Measurements from ENCODE around the gene F2RL1.
"Not testable (repeated sequence)": the region's sequence is repeated elsewhere in the genome, so short reads cannot be mapped to it uniquely, and the experiment has no call there.

The F2RL1 gene

DNA sequence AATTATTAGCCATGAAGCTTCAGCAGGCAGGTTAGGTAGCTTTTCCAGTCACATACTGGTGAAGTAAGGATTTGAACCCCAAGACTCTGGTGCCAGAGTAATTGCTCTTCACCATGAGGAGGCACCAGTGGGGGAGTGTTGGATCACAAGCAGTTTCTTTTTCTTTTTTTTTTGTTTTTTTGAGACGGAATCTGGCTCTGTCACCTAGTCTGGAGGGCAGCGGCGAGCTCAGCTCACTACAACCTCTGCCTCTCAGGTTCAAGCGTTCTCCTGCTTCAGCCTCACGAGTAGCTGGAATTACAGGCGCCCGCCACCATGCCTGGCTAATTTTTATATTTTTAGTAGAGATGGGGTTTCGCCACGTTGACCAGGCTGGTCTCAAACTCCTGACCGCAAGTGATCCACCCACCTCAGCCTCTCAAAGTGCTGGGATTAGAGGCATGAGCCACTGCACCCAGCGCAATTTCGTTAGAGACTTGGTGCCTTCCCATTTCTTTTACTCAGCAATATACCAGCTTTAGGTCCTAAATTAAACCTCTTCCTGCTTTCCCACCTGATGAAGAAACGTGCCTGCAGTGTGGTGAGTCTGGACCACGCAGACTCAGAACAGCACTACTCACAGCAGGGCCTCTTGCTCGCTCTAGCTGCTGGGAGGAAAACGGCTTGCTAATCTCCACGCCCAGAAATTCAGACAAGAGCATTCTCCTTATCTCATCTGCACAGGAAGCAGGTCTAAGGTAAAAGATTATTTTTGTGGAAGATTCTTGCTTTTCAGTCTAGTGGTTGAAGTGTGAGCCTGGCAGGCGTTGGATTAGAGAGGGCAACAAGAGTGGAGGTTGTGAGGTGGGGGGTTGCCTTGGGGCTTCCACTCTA is 30.8 kb downstream of the F2RL1 start, which contains the start of gene S100Z:
TSS of gene S100Z (plus strand) at position 596 of the 873 bp plus-strand sequence. CDS start 25,346 bp downstream, outside the sequence.
- DNase-seq (ENCODE audit: low read depth, low spot score) = no peak

- no peak for DNase-seq (ENCODE audit: low read depth, low spot score)
These were observed 31.8 kb downstream of the F2RL1 start for GRCh38 chr5:76850543-76851145.

- no peak for DNase-seq (ENCODE audit: low read depth, low spot score)
These were observed 33.0 kb downstream of the F2RL1 start for GRCh38 chr5:76851728-76852369.

GRCh38 chr5:76852772-76853171 is 33.9 kb downstream of the F2RL1 start:
- DNase-seq (ENCODE audit: low read depth, low spot score) = no peak

GRCh38 chr5:76853741-76854140 is 34.9 kb downstream of the F2RL1 start:
- DNase-seq (ENCODE audit: low read depth, low spot score) = not testable (repeated sequence)

GRCh38 chr5:76854644-76855043 is 35.8 kb downstream of the F2RL1 start:
- DNase-seq (ENCODE audit: low read depth, low spot score) = no peak

- not testable (repeated sequence) for DNase-seq (ENCODE audit: low read depth, low spot score)
These were observed 36.7 kb downstream of the F2RL1 start for GRCh38 chr5:76855501-76855900.

DNA sequence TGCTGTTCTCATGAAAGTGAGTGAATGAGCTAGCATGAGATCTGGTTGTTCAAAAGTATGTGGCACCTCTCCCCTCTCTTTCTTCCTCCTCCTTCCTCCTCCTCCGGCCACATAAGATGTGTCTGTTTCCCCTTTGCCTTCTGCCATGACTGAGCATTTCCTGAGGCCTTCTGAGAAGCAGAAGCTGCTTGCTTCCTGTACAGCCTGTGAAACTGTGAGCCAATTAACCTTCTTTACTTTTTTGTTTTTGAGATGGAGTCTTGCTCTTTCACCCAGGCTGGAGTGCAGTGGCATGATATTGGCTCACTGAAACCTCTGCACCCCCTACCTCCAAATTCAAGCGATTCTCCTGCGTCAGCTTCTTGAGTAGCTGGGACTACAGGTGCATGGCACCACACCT is 37.1 kb downstream of the F2RL1 start:
- no peak for DNase-seq (ENCODE audit: low read depth, low spot score)

GRCh38 chr5:76856800-76857199 is 38.0 kb downstream of the F2RL1 start:
- DNase-seq (ENCODE audit: low read depth, low spot score) = not testable (repeated sequence)

DNA sequence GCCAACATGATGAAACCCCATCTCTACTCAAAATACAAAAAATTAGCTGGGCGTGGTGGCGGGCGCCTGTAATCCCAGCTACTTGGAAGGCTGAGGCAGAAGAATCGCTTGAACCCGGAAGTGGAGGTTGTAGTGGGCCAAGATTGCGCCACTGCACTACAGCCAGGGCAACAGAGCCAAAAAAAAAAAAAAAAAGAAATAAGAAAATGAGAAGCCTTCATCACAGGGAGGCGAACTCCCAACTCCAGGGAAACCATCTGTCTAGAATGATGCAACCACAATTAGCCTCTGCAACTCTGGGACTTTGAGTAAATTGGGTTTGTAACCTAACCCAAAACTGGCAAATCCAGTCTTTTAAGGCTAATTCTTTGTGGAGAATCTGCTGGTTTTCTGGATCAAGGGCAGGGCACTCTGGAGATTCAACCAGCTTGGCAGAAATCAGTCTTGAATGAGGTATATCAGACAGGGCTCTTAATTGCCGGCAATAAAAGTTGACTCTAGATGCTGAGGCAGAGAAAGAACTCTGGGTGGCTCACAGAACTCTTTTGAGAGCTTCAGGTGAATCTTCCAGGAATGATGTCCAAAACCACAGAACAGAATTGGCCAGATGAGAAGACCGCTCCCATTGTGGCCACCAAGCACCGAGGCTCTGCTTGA is 40.9 kb downstream of the F2RL1 start:
- no peak for DNase-seq (ENCODE audit: low read depth, low spot score)

DNA sequence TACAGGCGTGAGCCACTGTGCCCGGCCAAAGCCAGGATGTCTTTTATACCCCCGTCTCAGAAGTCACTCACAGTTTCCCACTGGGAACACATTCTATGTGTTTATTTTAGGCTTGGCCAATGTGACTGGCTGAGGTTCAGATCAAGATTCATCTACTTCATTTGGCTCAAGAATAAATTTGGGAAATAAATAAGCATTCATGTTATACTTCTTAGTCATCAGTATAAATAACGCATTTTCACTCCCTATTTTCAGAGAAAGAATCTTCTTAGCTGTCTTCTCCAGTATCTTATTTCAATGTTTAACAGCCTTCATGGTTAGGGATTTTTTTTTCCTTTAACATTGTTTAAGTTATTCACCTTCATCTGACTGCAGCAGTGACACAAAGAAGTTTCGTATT is 42.8 kb downstream of the F2RL1 start:
- DNase-seq (ENCODE audit: low read depth, low spot score) = no peak

DNA sequence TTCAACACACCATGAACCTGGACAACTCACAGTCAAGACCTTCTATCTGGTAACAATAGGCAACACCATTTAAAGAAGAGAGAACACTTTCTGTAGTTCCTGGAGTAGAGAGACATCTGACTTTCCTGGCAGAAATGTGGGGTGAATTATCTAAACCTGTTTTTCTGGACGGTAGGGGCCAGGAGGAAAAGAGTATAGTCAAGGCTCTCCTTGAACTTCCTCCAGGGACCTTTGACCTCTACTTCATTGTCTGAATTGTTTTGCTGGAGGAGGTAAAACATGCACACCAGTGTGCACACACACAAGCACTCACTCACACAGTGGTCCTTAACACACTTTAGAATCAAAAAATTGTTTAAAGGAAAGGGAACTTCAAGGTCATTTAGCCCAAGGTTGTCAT is 44.2 kb downstream of the F2RL1 start:
- no peak for DNase-seq (ENCODE audit: low read depth, low spot score)

GRCh38 chr5:76866503-76866902 is 47.7 kb downstream of the F2RL1 start:
- DNase-seq (ENCODE audit: low read depth, low spot score) = no peak

GRCh38 chr5:76867038-76867437 is 48.2 kb downstream of the F2RL1 start:
- DNase-seq (ENCODE audit: low read depth, low spot score) = no peak

DNA sequence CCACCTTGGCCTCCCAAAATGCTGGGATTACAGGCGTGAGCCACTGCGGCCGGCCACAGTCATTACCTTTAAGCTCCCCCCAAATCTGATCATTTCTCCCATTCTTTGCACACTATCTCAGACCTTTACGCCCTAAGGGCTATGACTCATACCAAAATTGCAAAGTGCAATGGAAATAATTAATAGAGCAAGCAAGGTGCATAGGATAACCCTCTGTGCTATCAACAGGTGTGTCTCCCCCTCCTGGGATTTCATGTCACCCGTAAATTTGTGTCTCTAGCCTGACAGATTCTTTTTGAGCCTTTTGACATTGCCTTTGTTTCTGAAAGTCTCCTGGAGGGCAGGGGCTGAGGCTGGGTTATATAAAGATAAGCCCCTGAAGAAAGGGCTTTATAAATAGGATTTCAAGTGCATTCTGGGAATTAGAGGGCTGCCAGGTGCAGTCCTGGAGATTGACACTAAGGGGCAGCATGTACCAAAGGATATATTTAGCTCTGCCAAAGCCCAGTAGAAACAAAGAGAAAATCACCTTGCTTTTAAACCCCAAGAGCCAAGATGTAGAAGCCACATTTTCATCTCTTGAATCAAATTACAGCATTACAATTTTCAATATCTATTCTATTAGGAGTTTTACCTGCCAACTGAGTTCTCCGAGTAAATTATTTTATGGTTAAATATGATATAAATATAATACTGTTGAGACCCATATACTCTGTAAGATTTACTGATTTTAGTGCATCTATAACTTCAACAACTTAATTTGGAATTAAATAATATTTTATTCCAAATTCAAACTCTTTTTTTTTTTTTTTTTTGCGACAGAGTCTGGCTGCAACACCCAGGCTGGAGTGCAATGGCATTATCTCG is 49.2 kb downstream of the F2RL1 start:
- peak; percentile 86 for DNase-seq (ENCODE audit: low read depth, low spot score)

- DNase-seq (ENCODE audit: low read depth, low spot score) = peak; percentile 47
These were observed 51.2 kb downstream of the F2RL1 start for GRCh38 chr5:76870046-76870445.

- DNase-seq (ENCODE audit: low read depth, low spot score) = no peak
These were observed 55.3 kb downstream of the F2RL1 start for GRCh38 chr5:76874088-76874581.

Measured in astrocyte of the hippocampus (primary cell).